ENCODE results near the gene NEURL3.

The NEURL3 gene

DNA sequence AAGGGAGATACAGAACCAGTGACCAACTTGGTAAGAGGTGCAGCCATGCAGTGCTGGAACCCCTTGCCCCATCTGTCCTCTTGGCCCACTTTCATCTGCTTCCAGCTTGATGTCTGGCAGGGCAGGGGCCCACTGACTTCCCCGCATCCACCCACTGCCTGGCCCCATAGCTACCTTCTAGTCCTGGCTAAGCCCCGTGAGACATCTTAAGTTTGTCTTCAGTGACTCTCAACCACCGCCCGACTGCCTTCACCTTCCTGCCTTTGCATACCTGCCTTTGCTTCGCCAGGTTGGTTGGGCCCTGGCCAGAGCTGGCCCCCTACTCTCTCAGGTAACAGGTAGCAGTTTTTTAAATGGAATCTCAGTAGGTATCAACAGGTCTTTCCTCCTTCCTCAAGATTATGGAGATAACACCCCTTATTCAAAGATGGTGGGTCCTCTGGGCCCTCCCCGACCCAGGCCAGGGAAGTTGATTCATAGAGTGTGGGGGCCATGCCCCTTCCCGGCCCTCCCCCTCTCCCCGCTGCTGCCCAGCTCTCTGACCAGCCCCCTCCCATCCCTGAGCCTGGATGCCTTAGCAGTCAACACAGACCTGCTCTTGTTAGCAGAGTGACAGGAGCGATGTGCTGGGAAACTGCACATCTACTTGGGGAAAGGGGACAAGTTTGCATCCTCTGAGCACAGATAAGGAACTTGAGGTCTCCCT, 34.2 kb upstream of the NEURL3 start:
- DNase-seq = no peak

DNA sequence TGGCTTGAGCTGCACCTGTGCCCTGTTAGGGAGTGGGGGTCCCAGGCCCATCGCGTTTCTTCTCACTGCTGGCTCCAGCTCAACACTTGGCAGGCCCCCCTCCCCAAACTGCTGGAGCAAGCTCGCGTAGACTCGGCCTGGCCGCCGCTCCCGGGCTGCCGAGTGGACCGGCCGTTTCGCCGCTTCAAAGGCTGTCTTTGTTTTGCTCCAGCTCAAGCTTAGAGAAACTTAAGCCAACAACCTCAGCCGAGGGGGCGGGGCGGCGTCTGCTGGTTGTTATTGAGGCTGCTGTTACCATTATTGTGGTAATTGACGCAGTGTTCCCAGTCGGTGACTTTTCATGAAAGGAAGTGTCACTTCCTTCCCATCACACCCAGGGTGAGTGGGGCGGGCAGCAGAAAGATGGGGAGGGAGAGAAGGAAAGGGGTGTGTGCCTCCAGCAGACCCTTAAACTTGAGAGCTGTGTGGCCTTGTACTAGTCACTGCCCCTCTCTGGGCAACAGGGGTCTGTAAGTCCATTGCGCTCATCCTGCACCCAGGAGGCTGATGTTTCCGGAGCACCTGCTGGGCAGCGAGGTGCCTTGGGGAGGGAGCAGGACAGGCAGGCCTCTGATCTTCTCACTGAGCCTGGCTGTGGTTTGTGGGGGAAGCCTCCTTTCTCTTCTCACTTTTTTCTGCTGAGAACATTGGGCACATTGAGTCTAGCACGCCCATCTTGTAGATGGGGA, 33.5 kb upstream of the NEURL3 start:
- no peak for DNase-seq

DNA sequence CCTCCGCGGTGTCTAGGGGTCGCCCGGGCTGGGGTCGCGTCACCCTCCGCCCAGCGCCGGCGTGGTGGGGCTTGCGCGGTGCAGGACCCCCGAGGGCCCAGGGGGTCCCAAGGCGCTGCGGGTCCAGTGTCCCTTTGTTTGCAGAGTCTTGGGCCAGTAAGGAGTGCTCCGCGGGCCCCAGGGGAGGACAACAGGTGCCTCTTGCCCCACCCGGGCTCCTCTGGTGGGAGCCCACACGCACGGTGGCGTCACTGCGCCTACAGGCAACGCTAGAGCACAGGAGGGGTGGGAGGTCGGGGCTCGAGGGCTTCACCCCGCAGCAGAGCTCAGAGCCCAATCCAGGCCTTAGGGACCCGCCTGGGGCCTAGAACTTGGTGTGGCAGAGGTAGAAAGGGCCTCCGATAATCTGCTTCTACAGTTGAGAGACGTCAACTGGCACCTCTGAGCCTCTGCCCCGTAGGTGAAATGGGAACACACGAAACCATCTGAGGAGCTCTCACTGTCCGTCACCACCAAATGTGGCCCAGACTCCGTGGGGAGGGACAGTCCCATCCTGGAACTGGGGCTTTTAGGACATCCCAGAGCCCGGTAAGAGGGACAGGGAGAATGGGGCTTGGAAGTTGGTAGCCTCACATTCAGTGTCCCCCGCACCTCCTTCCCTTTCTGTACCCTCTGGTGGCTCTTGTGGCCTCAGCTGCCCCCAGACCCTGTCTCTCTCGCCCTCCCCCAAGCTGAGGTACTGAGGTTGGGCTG, 32.8 kb upstream of the NEURL3 start:
- DNase-seq = no peak

DNA sequence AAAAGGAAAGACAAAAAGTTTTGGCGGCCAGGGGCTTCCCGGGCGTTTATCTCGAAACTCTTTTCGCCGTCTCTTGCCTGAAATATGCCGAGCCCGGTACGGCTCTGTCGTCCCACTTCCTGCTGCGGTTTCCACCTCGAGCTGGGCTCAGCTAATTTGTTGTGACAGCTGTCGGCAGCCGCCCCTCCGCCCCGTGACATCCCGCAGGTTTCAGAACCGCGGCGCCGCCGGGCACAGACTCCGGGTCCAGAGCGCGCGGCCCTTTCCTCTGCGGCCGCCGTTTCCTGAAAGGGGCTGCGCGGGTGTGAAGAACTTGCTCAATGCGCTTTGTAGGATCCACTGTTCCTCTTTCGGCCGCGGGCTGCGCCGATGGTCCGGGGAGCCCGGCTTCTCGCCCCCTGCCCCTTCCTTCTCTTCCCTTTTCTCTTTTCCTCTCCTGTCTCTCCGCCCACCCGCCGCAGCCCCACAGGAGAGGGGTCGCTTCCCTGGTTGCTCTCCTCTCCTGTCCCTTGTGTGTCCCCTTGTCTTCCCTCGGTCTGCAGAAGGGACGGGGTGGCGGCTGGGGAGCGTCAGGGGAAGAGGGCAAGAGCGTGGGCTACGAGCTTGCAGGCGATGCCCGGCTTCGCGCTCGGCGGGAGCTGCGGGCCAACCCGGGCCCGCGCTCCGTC, 32.0 kb upstream of the NEURL3 start:
- DNase-seq = peak in 1 of 2 experiments; percentile 28

DNA sequence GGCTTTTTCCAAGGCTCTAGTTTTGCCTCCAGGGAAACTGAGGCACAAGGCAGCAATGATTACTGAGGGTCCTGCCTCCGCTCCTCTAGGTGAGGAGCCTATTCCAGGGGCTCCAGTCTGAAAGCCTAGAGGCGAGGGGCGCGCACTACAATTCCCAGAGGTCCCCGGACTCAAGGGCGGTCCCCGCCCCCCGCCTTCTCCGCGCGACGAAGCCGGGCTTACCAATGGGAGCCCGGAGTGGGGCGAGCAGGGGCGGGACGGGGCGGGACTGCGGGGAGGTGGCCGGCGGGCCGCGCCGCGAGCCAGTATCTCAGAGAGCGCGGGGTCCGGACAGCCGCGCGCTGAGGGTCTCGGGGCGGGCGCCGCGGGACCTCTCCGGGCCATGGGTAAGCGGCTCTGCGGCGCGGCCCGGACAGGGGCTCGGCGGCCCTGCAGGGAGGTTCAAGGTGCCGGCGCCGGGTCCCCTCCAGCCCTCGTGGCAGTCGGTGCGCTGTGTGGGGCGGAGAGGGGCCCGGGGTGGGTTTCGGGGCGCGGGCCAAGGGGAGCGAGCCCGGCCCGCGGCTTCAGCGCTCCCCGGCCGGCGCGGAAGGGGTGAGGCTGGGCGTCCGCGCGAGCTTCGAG, 31.4 kb upstream of the NEURL3 start, which contains the start of gene ARID5A:
TSS of gene ARID5A (plus strand) at position 308 of the 621 bp plus-strand sequence. CDS start at position 383, 75 bp downstream.
- peak; percentile 75 to 88 for DNase-seq

DNA sequence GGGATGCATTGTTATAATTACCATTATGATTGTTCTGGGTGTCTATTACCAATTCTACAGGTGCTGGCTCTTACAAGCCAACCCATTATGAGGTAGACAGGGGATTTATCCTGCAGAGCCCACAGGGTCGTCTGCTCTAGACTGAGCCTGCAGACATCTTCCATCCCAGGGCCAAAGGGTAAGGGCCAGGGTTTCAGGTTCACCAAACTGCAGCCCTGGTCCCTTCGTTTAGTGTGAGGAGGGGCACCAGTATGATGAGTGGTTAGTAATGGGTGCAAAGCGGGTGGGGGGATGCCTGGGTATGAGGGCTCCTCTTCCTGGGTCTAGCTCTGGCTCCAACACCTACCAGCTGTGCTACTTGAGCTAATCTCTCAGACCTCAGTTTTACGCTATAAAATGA, 30.2 kb upstream of the NEURL3 start:
- no peak for DNase-seq

DNA sequence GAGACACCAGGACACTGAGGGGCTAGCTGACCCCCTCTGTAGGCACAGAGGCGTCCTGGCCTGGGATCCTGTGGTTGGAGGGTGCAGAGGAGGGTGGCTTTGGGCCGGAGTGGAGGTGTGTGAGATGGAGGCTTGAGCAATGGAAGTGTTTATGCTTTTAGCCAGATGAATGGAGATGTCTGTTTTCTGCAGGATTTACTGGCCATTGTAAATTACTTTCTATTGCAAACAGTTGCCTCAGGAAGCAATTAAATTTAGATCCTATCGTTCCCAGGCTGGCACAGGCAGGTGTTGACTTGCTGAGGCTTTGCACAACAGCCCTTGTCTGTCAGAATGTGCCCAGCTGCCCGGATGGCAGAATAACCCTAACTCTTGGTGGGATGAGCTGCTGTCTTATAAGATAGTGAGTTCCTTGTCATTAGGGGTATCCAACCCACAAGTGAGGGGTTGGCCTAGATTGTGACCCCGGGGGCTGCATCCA, 29.6 kb upstream of the NEURL3 start:
- no peak for DNase-seq

DNA sequence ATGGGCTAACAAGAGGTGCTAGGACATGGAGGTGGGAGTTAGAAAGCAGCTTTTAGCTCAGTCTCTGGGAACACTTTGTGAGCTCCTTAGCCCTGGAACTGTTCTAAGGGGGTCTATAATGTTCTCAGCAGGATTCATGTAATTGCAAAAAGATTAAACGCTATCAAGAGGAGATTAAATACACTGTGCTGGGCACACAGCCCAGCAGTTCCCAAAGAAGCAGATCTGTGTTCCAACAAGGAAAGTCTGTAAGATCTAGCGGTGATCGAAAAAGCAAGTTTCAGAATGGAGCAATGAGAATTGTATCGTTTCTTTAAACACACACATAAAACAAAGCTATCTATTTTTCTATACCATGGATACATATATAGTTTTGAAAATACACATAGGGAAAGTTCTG, 29.0 kb upstream of the NEURL3 start:
- DNase-seq = no peak

DNA sequence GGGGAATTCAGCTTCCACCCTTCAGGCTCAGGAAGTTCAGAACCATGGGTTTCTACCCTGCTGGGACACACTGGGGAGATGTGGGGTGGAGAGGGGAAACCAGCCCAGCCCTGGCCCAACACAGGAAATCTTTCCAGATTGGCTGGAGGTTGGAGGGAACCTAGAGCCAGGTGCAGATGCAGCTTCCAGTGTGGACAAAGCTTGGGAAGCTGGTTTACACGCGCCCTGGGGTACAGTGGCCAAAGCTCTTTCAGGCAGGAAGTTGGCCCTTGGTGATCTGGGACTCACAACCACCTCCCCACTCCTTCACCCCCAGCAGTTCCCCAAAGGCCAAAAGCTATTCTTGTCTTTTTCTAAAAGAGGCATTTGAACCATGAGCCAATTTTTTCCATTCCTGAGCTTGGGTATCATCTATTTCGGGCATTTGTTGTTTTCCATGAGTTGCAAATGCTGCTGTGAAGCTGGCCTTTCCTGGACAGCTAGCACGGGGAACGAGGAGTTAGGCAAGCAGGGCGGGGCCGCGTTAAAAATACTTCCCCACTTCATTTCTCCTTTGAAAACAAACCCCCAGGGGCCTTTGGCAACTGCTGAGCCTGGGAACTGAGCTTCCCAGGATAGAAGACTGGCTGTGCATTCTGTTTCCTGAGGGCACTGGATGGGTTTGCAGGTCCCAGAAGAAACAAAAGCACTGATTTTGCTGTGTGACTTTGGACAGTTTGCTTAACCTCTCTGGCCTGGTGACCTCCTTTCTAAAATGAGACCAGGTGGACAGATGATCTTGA, 28.3 kb upstream of the NEURL3 start:
- no peak for DNase-seq

DNA sequence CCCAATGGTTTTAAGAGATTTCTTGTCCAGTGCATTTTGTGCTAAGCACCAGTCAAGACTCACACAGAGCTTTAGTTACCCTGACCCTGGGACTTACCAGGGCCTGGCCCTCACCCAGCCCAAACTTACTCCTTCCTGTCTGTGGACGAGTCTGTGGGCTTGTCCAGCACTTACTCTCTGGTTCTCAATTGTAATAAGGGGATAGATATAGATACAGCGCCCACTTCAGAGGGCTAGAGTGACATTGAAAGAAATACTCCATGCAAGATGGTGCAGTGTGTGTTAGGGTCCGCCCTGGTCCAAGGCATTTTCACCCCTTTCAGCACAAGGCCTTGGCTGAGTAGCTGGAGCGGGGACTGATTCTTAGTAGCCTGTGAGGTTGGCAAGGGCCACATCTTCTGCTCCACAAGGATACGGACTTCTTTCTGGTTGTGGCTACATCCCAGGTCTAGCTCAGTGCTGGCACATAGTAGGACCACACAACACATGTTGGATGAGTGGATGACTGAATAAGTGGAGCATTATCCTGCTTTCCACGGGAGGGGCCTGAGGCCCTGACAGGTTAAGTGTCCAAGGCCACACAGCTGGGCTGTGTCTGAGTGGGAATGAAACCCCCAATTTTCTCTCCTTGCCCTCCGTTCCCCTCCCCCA, 27.6 kb upstream of the NEURL3 start:
- DNase-seq = no peak

DNA sequence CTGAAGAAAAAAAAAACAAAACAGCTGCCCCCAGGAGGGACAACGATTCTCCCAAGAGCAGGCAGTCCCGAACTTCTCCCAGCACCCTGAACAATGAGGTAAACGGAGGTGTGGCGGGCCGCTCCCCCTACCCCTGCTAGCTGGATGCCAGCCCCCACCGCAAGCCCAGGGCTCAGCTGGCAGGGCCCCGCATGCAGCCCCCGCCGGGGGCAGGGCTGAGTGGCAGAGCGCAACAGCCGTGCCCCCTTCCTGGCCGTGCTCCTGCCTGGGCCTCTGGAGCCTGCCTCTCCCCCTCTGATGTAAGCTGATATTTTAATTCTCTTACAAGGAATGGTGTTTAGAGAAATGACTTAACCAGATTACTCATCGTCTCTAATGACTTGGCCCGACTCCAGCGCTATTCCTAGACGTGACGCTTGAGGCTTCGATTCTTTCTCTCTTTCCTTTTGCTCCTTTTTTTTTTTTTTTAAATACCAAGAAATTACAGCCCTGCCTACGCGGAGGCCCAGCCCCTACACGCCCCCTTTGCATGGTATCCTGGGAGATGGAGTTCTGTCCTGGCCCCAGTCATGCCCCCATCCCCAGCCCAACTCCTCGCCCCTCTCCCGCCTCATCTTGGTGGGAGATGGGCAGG, 26.8 kb upstream of the NEURL3 start:
- DNase-seq = peak; percentile 94 to 95

DNA sequence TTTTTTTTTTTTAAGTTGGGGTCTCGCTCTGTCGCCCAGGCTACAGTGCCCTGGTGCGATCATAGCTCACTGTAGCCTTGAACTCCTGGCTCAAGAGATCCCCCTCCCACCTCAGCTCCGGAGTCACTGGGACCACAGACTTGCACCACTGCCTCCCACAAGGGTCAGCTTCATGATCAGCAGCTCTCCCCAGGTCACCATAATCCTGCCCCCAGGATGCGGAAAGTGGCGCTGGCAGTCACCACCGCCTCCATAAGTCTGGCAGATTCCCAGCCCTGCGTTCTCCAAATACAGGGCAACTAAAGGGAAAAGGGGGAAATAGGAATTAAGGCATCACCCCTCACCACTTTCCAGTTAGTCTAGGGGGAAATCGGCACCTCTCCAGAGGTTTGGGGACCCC, 26.2 kb upstream of the NEURL3 start:
- no peak for DNase-seq

DNA sequence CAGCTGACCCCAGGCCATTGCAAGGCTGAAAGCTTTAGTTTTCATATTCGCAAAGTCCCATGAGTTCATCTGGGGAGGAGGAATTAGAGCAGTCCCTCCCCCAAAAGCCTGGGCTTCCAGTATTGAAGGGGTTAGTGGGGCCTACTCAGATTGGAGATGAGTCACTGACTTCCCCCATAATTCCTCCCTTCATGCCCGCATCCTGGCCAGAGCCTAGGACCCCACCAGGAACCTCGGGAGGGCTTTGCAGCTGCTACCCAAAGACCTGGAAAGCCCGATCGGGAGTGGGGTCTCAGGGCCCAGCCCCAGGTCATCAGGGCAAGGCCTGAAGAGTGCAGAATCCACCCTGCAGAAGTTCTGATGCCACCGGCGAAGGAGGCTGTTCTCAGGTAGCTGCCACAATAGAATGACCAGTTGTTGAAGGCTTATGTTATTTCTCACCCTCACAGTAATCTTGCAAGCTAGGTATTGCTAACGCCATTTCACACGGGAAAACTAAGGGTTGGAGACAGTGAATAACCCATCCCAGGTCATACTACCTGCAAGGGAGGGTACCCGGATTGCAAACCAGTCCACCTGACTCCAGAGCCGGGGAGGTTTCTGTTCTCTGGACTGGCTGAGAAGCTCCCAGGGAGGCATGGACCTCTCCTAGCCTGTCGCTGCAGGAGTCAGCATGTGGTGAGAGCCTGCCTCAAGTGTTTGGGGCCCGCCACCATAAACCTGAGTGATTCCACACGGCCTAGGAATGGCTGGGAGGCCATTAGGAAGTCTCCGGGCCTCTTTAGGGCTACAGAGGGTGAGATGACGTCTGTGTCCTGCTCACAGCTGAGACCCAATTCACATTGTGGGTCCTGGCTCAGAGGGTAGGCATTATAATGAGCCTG, 25.6 kb upstream of the NEURL3 start:
- no peak for DNase-seq

DNA sequence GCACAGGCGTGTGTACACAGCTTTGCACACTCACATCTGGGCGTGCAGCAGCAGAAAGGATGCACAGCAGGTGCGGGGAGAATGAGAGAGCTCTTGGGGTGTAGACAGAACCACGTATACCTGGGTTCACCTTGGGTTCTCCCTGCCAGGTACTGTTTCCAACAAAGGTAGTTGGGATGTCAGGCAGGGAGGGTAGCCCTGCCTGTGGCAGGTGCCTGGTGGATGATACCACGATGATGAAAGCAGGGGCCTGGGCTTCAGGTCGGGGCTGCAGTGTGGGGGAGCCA, 24.9 kb upstream of the NEURL3 start:
- no peak for DNase-seq

DNA sequence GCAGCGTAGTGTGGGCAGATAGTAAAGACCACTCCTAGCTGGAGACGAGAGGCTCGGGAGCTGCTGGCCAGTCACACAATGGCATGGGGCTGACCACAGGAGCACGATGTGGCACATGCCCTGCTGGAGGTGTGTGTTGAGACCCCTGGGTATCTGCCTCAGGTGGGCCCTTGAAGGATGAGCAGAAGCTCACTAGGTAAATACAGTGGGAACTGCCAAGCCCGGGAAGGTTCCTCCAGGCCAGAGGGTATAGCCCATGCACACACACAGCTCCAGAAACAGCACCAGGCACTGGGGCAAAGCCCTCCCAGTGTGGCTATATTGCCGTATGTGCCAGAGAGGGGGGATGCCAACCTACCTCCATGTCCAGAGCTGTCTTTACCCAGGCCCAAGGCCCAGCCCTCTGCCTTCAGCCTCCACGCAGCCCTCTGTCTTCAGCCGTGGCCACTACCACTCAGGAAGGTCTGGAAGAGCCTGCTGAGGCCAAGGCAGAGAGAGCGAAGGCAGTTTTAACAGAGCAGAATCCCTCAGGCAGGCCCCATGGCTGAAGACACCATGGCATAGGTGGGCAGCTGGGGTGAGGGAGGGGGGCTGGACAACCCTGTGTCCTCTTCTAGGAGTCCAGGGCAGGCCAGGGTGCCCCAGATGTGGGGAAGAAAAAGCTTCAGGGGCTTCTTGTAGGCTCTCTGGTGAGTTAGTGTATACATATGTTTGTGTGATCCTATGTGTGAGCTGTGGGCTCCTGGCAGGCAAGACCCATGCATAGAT, 24.4 kb upstream of the NEURL3 start:
- DNase-seq = no peak

DNA sequence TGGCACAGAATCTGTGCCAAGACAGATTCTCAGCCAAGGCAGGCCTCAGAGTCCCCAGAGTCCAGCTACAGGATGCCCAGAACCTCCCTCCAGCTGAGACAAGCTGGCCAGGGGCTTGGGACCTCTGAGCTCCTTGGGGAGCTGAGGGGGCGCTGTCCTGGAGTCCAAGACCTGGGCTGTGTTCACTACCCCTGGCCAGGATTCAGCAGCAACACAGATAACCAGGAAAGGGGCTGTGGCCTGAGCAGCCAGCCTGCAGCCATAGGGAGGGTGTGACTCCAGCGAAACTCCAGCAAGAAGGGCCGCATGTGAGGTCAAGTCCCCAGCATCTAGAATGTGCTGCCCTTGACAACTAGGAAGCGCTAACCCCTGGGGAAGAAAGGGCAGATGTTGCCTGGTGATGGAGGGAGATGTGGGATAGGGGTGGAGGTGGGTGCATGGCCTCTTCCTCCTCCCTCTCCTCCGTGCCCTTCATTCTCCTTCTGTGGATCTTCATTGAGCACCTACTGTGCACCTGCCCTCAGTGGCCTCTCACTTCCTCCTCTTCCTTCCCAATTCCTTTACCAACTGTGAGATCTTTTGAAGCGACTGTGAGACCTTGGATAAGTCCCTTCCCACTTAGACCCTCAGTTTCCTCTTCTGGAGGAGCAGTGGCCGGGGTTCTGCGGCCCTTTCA, 23.7 kb upstream of the NEURL3 start:
- DNase-seq = no peak

DNA sequence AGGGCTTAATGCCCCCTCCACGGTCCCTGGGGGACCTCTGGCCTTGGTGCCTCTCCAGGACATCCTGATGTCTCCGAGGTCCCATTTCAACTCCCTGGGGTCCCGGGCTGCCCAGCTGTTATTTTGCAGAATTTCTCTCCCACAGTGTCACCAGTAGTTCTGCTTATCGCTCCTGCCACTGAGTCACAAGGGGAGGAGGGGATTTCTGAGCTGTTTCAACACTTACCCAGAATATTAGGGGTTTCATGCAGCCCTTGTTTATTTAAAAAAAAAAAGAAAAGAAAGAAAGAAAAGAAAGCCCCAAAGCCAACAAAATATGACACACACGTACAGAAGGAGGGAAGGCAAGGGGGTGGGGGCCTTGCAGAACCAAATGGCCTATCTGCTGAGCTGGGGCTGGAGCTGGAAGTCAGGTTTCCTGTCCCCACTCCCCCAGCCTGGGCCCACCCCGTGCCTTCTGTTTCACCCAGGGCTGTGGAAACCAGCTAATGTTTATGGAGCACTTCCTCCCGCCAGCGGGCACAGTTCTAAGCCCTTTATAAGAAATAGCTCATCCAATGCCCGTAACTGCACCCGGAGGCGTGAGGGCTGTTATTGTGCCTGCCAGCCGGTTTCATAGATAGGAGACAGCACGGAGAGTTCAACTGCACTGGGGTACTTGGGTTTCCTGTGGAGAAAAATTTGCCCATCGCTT, 23.0 kb upstream of the NEURL3 start:
- peak in 1 of 2 experiments; percentile 11 for DNase-seq

Measured in NCI-H524 (cell line).